ENCODE results near the gene ESPL1.

DNA sequence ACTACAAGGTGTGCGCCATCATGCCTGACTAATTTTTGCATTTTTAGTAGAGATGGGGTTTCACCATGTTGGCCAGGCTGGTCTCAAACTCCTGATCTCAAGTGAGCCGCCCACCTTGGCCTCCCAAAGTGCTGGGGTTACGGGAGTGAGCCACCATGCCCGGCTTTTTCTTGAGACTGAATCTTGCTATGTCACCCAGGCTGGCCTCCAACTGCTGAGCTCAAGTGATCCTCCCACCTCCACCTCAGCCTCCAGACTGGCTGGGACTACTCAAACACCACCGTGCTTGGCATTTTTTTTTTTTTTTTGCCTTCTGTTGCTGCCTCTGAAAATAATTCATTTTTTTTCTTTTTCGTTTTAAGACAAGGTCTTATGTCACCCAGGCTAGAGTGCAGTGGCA lies 8.2 kb upstream of the ESPL1 start:
- TF ChIP-seq, protein P1, sequence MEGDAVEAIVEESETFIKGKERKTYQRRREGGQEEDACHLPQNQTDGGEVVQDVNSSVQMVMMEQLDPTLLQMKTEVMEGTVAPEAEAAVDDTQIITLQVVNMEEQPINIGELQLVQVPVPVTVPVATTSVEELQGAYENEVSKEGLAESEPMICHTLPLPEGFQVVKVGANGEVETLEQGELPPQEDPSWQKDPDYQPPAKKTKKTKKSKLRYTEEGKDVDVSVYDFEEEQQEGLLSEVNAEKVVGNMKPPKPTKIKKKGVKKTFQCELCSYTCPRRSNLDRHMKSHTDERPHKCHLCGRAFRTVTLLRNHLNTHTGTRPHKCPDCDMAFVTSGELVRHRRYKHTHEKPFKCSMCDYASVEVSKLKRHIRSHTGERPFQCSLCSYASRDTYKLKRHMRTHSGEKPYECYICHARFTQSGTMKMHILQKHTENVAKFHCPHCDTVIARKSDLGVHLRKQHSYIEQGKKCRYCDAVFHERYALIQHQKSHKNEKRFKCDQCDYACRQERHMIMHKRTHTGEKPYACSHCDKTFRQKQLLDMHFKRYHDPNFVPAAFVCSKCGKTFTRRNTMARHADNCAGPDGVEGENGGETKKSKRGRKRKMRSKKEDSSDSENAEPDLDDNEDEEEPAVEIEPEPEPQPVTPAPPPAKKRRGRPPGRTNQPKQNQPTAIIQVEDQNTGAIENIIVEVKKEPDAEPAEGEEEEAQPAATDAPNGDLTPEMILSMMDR (IDR thresholded peaks at IDR 0.05): no peak
- no peak for TF ChIP-seq POLR2A (IDR thresholded peaks at IDR 0.05)

Measured in adrenal gland (tissue), 5 donors.